Hippocampal formation (tissue), 2 donors: ENCODE measurements around the gene PDGFB.

ENCODE experiments used
- DNase-seq, 2 donors: peaks; one replicate each; lab custom pipeline; 2025; lab: John Stamatoyannopoulos, UW

The PDGFB gene

GRCh38 chr22:39207141-39208012 is 37.4 kb downstream of the PDGFB start:
- no peak for DNase-seq

GRCh38 chr22:39206491-39206890 is 38.3 kb downstream of the PDGFB start:
- DNase-seq = no peak

- no peak for DNase-seq
Observed at GRCh38 chr22:39205344-39206021, 39.3 kb downstream of the PDGFB start.

GRCh38 chr22:39204216-39204615 is 40.6 kb downstream of the PDGFB start:
- no peak for DNase-seq

GRCh38 chr22:39197578-39197977 is 47.2 kb downstream of the PDGFB start:
- DNase-seq = no peak

GRCh38 chr22:39194098-39194497 is 50.7 kb downstream of the PDGFB start:
- DNase-seq = no peak

- no peak for DNase-seq
Observed at GRCh38 chr22:39188809-39189208, 56.0 kb downstream of the PDGFB start.

- DNase-seq = peak; percentile 36 to 64
Observed at GRCh38 chr22:39185601-39186012, 59.2 kb downstream of the PDGFB start.

- DNase-seq = no peak
Observed at GRCh38 chr22:39184586-39185577, 59.9 kb downstream of the PDGFB start.

- no peak for DNase-seq
Observed at GRCh38 chr22:39183991-39184585, 60.7 kb downstream of the PDGFB start.

- no peak for DNase-seq
Observed at GRCh38 chr22:39182478-39183030, 62.2 kb downstream of the PDGFB start.

- no peak for DNase-seq
Observed at GRCh38 chr22:39181778-39182177, 63.0 kb downstream of the PDGFB start.

GRCh38 chr22:39181356-39181755 is 63.4 kb downstream of the PDGFB start:
- DNase-seq = no peak

GRCh38 chr22:39179841-39180335 is 64.9 kb downstream of the PDGFB start:
- no peak for DNase-seq

GRCh38 chr22:39179401-39179827 is 65.4 kb downstream of the PDGFB start:
- DNase-seq = no peak

GRCh38 chr22:39178206-39179111 is 66.3 kb downstream of the PDGFB start:
- no peak for DNase-seq

- DNase-seq = no peak
Observed at GRCh38 chr22:39177791-39178190, 67.0 kb downstream of the PDGFB start.

- DNase-seq = no peak
Observed at GRCh38 chr22:39177456-39177775, 67.4 kb downstream of the PDGFB start.

GRCh38 chr22:39176714-39177455 is 67.9 kb downstream of the PDGFB start:
- no peak for DNase-seq
